Measurements from ENCODE around the gene NPPA.
A peak's percentile ranks its signal among the peaks of the same experiment; 100 is the strongest.

Gene NPPA

GRCh38 chr1:11813021-11813420 is 34.6 kb downstream of the NPPA start:
- Histone ChIP-seq H3K23ac (ENCODE audit: low read length) (no peak overlapping the region), H2BK12ac (ENCODE audit: low read length) (no peak overlapping the region), H3K4ac (ENCODE audit: low read depth, low read length) (no peak overlapping the region), H3K27ac (ENCODE audit: low read depth, low read length) (no peak overlapping the region), H4K12ac (ENCODE audit: low read depth, low read length) (no peak overlapping the region), H2AFZ (ENCODE audit: insufficient read depth, low read length, poor library complexity) (no peak overlapping the region), H3K79me1 (ENCODE audit: low read length) (no peaks in the 10 kb centered on the region), H3K14ac (ENCODE audit: low read length) (no peak overlapping the region), H4K91ac (ENCODE audit: low read depth, low read length) (no peak overlapping the region), H2AK5ac (ENCODE audit: low read length) (no peak overlapping the region), H3K4me3 (ENCODE audit: low read depth, low read length) (no peak overlapping the region), H2BK5ac (ENCODE audit: low read depth, low read length, poor library complexity) (no peak overlapping the region), H3K79me2 (ENCODE audit: control insufficient read depth, insufficient read depth, low read length, poor library complexity) (no peaks in the 10 kb centered on the region), H3K9ac (ENCODE audit: low read length) (no peak overlapping the region), H4K8ac (ENCODE audit: low read depth, low read length) (no peak overlapping the region), H3K36me3 (ENCODE audit: control insufficient read depth in 1 of 2, insufficient read depth in 2 of 2, low read length in 2 of 2) (peaks cover 49 to 50% of the 10 kb centered on the region in 2 experiments), H3K4me2 (ENCODE audit: low read length) (no peak overlapping the region), H3K4me1 (ENCODE audit: control insufficient read depth in 1 of 2, insufficient read depth in 2 of 2, low read length in 2 of 2) (peaks cover 0 to 3% of the 10 kb centered on the region in 2 experiments), H2BK120ac (ENCODE audit: insufficient read depth, low read length, poor library complexity) (no peak overlapping the region), H3K18ac (ENCODE audit: low read length) (no peak overlapping the region), H3K27me3 (ENCODE audit: insufficient read depth, low read length) (no peaks in the 10 kb centered on the region), H3K9me3 (ENCODE audit: insufficient read depth, low read depth, low read length) (no peaks in the 10 kb centered on the region)
- no peak for DNase-seq
- WGBS (ENCODE audit: extremely low coverage, insufficient coverage, insufficient read length), result no CpG with 5 or more reads among the region's 5 CpGs

GRCh38 chr1:11807133-11807532 is 40.5 kb downstream of the NPPA start:
- no peak overlapping the region for H3K9ac ChIP-seq (ENCODE audit: low read length)
- H4K12ac ChIP-seq (ENCODE audit: low read depth, low read length), result no peak overlapping the region
- no peak for DNase-seq
- peaks cover 14% of the 10 kb centered on the region for H3K79me2 ChIP-seq (ENCODE audit: control insufficient read depth, insufficient read depth, low read length, poor library complexity)
- H2AFZ ChIP-seq (ENCODE audit: insufficient read depth, low read length, poor library complexity), result no peak overlapping the region
- peaks cover 29% of the 10 kb centered on the region for H3K79me1 ChIP-seq (ENCODE audit: low read length)
- no peak overlapping the region for H2AK5ac ChIP-seq (ENCODE audit: low read length)
- peak overlapping the region; percentile 93 for H3K4ac ChIP-seq (ENCODE audit: low read depth, low read length)
- no CpG with 5 or more reads among the region's 2 CpGs for WGBS (ENCODE audit: extremely low coverage, insufficient coverage, insufficient read length)
- no peak overlapping the region for H3K23ac ChIP-seq (ENCODE audit: low read length)
- H3K36me3 ChIP-seq (ENCODE audit: control insufficient read depth in 1 of 2, insufficient read depth in 2 of 2, low read length in 2 of 2), result peaks cover 19 to 25% of the 10 kb centered on the region in 2 experiments
- no peak overlapping the region for H3K18ac ChIP-seq (ENCODE audit: low read length)
- no peak overlapping the region for H3K27ac ChIP-seq (ENCODE audit: low read depth, low read length)
- peaks cover 24 to 25% of the 10 kb centered on the region in 2 experiments for H3K4me1 ChIP-seq (ENCODE audit: control insufficient read depth in 1 of 2, insufficient read depth in 2 of 2, low read length in 2 of 2)
- H3K9me3 ChIP-seq (ENCODE audit: insufficient read depth, low read depth, low read length), result peaks cover 2% of the 10 kb centered on the region
- H2BK5ac ChIP-seq (ENCODE audit: low read depth, low read length, poor library complexity), result no peak overlapping the region
- no peak overlapping the region for H2BK12ac ChIP-seq (ENCODE audit: low read length)
- H2BK120ac ChIP-seq (ENCODE audit: insufficient read depth, low read length, poor library complexity), result no peak overlapping the region
- no peak overlapping the region for H3K14ac ChIP-seq (ENCODE audit: low read length)
- H3K4me3 ChIP-seq (ENCODE audit: low read depth, low read length), result no peak overlapping the region
- no peak overlapping the region for H4K8ac ChIP-seq (ENCODE audit: low read depth, low read length)
- H3K4me2 ChIP-seq (ENCODE audit: low read length), result peak overlapping the region; percentile 66
- no peak overlapping the region for H4K91ac ChIP-seq (ENCODE audit: low read depth, low read length)
- no peaks in the 10 kb centered on the region for H3K27me3 ChIP-seq (ENCODE audit: insufficient read depth, low read length)

GRCh38 chr1:11806307-11806936 is 41.2 kb downstream of the NPPA start:
- Histone ChIP-seq H3K9me3 (ENCODE audit: insufficient read depth, low read depth, low read length) (peaks cover 2% of the 10 kb centered on the region), H3K4me1 (ENCODE audit: control insufficient read depth in 1 of 2, insufficient read depth in 2 of 2, low read length in 2 of 2) (peaks cover 24 to 25% of the 10 kb centered on the region in 2 experiments), H3K79me1 (ENCODE audit: low read length) (peaks cover 29% of the 10 kb centered on the region), H4K91ac (ENCODE audit: low read depth, low read length) (peak overlapping the region; percentile 97), H2BK120ac (ENCODE audit: insufficient read depth, low read length, poor library complexity) (peak overlapping the region; percentile 96), H2BK5ac (ENCODE audit: low read depth, low read length, poor library complexity) (peak overlapping the region; percentile 98), H2AFZ (ENCODE audit: insufficient read depth, low read length, poor library complexity) (peak overlapping the region; percentile 95), H3K27ac (ENCODE audit: low read depth, low read length) (peak overlapping the region; percentile 97), H3K79me2 (ENCODE audit: control insufficient read depth, insufficient read depth, low read length, poor library complexity) (peaks cover 14% of the 10 kb centered on the region), H2BK12ac (ENCODE audit: low read length) (peak overlapping the region; percentile 46), H3K36me3 (ENCODE audit: control insufficient read depth in 1 of 2, insufficient read depth in 2 of 2, low read length in 2 of 2) (peaks cover 14 to 19% of the 10 kb centered on the region in 2 experiments), H4K8ac (ENCODE audit: low read depth, low read length) (peak overlapping the region; percentile 98), H3K23ac (ENCODE audit: low read length) (no peak overlapping the region), H4K12ac (ENCODE audit: low read depth, low read length) (peak overlapping the region; percentile 96), H3K9ac (ENCODE audit: low read length) (peak overlapping the region; percentile 80), H3K4ac (ENCODE audit: low read depth, low read length) (peak overlapping the region; percentile 93), H2AK5ac (ENCODE audit: low read length) (peak overlapping the region; percentile 49), H3K18ac (ENCODE audit: low read length) (peak overlapping the region; percentile 98), H3K14ac (ENCODE audit: low read length) (peak overlapping the region; percentile 96), H3K4me3 (ENCODE audit: low read depth, low read length) (peak overlapping the region; percentile 94), H3K4me2 (ENCODE audit: low read length) (peak overlapping the region; percentile 66), H3K27me3 (ENCODE audit: insufficient read depth, low read length) (no peaks in the 10 kb centered on the region)
- WGBS (ENCODE audit: extremely low coverage, insufficient coverage, insufficient read length), result no CpG with 5 or more reads among the region's 20 CpGs
- DNase-seq, result peak in 1 of 2 donors; percentile 65

DNA sequence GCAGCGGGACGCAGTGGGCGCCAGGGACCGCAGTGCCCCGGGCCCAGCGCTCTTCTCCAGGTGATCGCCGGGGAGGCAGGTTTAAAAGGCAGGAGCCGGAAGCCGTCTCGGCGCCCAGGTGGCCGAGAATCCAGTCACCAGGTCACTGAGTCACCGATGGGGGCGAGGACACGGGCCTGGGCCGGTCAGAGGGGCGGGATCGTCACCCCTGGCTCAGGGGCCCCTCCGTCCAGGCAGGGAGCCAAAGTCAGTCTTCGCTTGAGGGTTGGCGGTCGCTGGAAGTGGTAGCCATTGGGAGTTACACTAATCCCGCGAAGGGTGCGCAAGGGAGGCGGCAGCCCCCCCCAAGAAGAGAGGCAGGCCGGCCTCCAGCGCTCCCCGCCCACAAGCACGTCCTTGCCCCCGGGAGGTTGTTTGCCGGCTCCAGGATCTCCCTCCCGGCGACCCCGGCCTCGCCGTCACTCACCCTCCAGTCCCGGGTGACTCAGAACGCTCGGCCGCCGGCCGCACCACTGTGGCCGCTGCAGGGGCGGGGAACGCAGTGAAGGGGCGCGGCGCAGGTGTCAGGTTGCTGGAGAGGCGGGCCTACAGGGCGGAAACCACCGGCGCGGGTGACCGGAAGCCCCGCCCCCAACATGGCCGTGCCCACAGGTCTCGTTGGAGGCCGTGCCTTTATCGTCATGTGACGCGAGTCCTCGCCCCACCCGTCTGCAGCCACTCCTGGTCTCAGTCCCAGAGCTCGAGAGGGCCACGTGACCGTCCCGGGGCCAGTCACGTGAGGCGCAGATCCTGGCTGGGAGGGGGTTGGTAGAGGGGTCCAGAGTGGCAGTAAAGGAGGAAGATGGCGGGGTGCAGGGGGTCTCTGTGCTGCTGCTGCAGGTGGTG is 41.9 kb downstream of the NPPA start, which contains the start of the genes CLCN6 and MTHFR:
CLCN6 (plus strand) TSS at position 770 of the 885 bp plus-strand sequence; CDS start at position 842, 72 bp downstream.
MTHFR (minus strand) TSS at position 543 of the 885 bp plus-strand sequence. CDS start 2,848 bp downstream, outside the sequence.
- H4K8ac ChIP-seq (ENCODE audit: low read depth, low read length), result peak within 1 kb of the TSS; percentile 98
- DNase-seq, result peak; percentile 99 to 100
- H4K12ac ChIP-seq (ENCODE audit: low read depth, low read length), result peak within 1 kb of the TSS; percentile 96
- peaks cover 15 to 21% of the 10 kb centered on the region in 2 experiments for H3K36me3 ChIP-seq (ENCODE audit: control insufficient read depth in 1 of 2, insufficient read depth in 2 of 2, low read length in 2 of 2)
- H3K9me3 ChIP-seq (ENCODE audit: insufficient read depth, low read depth, low read length), result peaks cover 2% of the 10 kb centered on the region
- H2AK5ac ChIP-seq (ENCODE audit: low read length), result peak within 1 kb of the TSS; percentile 98
- peak within 1 kb of the TSS; percentile 98 for H3K27ac ChIP-seq (ENCODE audit: low read depth, low read length)
- H3K9ac ChIP-seq (ENCODE audit: low read length), result peak within 1 kb of the TSS; percentile 80
- peak within 1 kb of the TSS; percentile 95 for H2AFZ ChIP-seq (ENCODE audit: insufficient read depth, low read length, poor library complexity)
- H2BK120ac ChIP-seq (ENCODE audit: insufficient read depth, low read length, poor library complexity), result peak within 1 kb of the TSS; percentile 96
- peak within 1 kb of the TSS; percentile 93 for H3K4ac ChIP-seq (ENCODE audit: low read depth, low read length)
- H3K27me3 ChIP-seq (ENCODE audit: insufficient read depth, low read length), result no peaks in the 10 kb centered on the region
- H3K4me2 ChIP-seq (ENCODE audit: low read length), result peak within 1 kb of the TSS; percentile 95
- H3K4me1 ChIP-seq (ENCODE audit: control insufficient read depth in 1 of 2, insufficient read depth in 2 of 2, low read length in 2 of 2), result peaks cover 24 to 30% of the 10 kb centered on the region in 2 experiments
- peak within 1 kb of the TSS; percentile 89 for H2BK12ac ChIP-seq (ENCODE audit: low read length)
- peak within 1 kb of the TSS; percentile 96 for H3K14ac ChIP-seq (ENCODE audit: low read length)
- no CpG with 5 or more reads among the region's 72 CpGs for WGBS (ENCODE audit: extremely low coverage, insufficient coverage, insufficient read length)
- H3K4me3 ChIP-seq (ENCODE audit: low read depth, low read length), result peak within 1 kb of the TSS; percentile 94
- H3K79me2 ChIP-seq (ENCODE audit: control insufficient read depth, insufficient read depth, low read length, poor library complexity), result peaks cover 14% of the 10 kb centered on the region
- H3K18ac ChIP-seq (ENCODE audit: low read length), result peak within 1 kb of the TSS; percentile 98
- H2BK5ac ChIP-seq (ENCODE audit: low read depth, low read length, poor library complexity), result peak within 1 kb of the TSS; percentile 98
- H3K23ac ChIP-seq (ENCODE audit: low read length), result no peak within 1 kb of the TSS
- peak within 1 kb of the TSS; percentile 98 for H4K91ac ChIP-seq (ENCODE audit: low read depth, low read length)
- H3K79me1 ChIP-seq (ENCODE audit: low read length), result peaks cover 29% of the 10 kb centered on the region
